Trophoblast cell (in vitro differentiated cells and primary cell): Measurements from ENCODE around the gene WNK4.

Experiments
- DNase-seq, 2 donors: peaks; one replicate each; pipeline ENCODE4 v3.0.0-alpha.2; 2016
- H2AFZ ChIP-seq: 2 replicates; pipeline ENCODE4 v1.6.1; 2013; ENCODE audit warnings: low read length, moderate library complexity, mild to moderate bottlenecking; ENCODE audit not compliant: insufficient read depth, poor library complexity
- H2AK5ac ChIP-seq: 2 replicates; pipeline ENCODE4 v1.6.1; 2013; ENCODE audit warnings: mild to moderate bottlenecking, low read length
- H2BK120ac ChIP-seq: 2 replicates; pipeline ENCODE4 v1.6.1; 2013; ENCODE audit warnings: low read length, mild to moderate bottlenecking, moderate library complexity; ENCODE audit not compliant: insufficient read depth, poor library complexity
- H2BK12ac ChIP-seq: 2 replicates; pipeline ENCODE4 v1.6.1; 2013; ENCODE audit warnings: mild to moderate bottlenecking, low read length, moderate library complexity
- H2BK5ac ChIP-seq: 2 replicates; pipeline ENCODE4 v1.6.1; 2013; ENCODE audit warnings: low read length, low read depth, moderate library complexity, mild to moderate bottlenecking; ENCODE audit not compliant: poor library complexity
- H3K14ac ChIP-seq: 2 replicates; pipeline ENCODE4 v1.6.1; 2013; ENCODE audit warnings: mild to moderate bottlenecking, low read length
- H3K18ac ChIP-seq: 2 replicates; pipeline ENCODE4 v1.6.1; 2013; ENCODE audit warnings: mild to moderate bottlenecking, low read length
- H3K23ac ChIP-seq: 2 replicates; pipeline ENCODE4 v1.6.1; 2013; ENCODE audit warnings: low read length
- H3K27ac ChIP-seq: 2 replicates; pipeline ENCODE4 v1.5.1; 2013; ENCODE audit warnings: low read depth, mild to moderate bottlenecking, inconsistent platforms, low read length, moderate library complexity
- H3K27me3 ChIP-seq: 2 replicates; pipeline ENCODE4 v1.6.1; 2013; ENCODE audit warnings: inconsistent platforms, mild to moderate bottlenecking, low read length, moderate library complexity; ENCODE audit not compliant: insufficient read depth
- H3K36me3 ChIP-seq, 2 experiments: 1 replicate in 1 of 2; 2 replicates in 1 of 2; pipeline ENCODE4 v1.6.1; 2013; ENCODE audit warnings: low read length in 2 of 2, mild to moderate bottlenecking in 2 of 2, moderate library complexity in 1 of 2; ENCODE audit not compliant: insufficient read depth in 2 of 2, control insufficient read depth in 1 of 2
- H3K4ac ChIP-seq: 2 replicates; pipeline ENCODE4 v1.6.1; 2013; ENCODE audit warnings: low read depth, mild to moderate bottlenecking, low read length, moderate library complexity
- H3K4me1 ChIP-seq, 2 experiments: 1 replicate in 1 of 2; 2 replicates in 1 of 2; pipeline ENCODE4 v1.6.1; 2013; ENCODE audit warnings: low read length in 2 of 2, mild to moderate bottlenecking in 2 of 2, moderate library complexity in 1 of 2; ENCODE audit not compliant: insufficient read depth in 2 of 2, control insufficient read depth in 1 of 2
- H3K4me2 ChIP-seq: 2 replicates; pipeline ENCODE4 v1.6.1; 2013; ENCODE audit warnings: inconsistent platforms, mild to moderate bottlenecking, low read length, moderate library complexity
- H3K4me3 ChIP-seq: 2 replicates; pipeline ENCODE4 v1.5.1; 2013; ENCODE audit warnings: mild to moderate bottlenecking, low read depth, low read length, inconsistent platforms
- H3K79me1 ChIP-seq: one replicate; pipeline ENCODE4 v1.6.1; 2013; ENCODE audit warnings: low read length
- H3K79me2 ChIP-seq: 2 replicates; pipeline ENCODE4 v1.6.1; 2013; ENCODE audit warnings: low read length, mild to moderate bottlenecking; ENCODE audit not compliant: control insufficient read depth, insufficient read depth, poor library complexity
- H3K9ac ChIP-seq: 2 replicates; pipeline ENCODE4 v1.6.1; 2013; ENCODE audit warnings: mild to moderate bottlenecking, low read length
- H3K9me3 ChIP-seq: 2 replicates; pipeline ENCODE4 v1.6.1; 2013; ENCODE audit warnings: low read depth, mild to moderate bottlenecking, control low read depth, inconsistent platforms, low read length; ENCODE audit not compliant: insufficient read depth
- H4K12ac ChIP-seq: 2 replicates; pipeline ENCODE4 v1.6.1; 2013; ENCODE audit warnings: low read depth, mild to moderate bottlenecking, low read length, moderate library complexity
- H4K8ac ChIP-seq: 2 replicates; pipeline ENCODE4 v1.6.1; 2013; ENCODE audit warnings: low read depth, mild to moderate bottlenecking, low read length, moderate library complexity
- H4K91ac ChIP-seq: one replicate; pipeline ENCODE4 v1.6.1; 2013; ENCODE audit warnings: low read depth, mild to moderate bottlenecking, low read length, moderate library complexity
- WGBS: extraction: QIAGEN DNeasy Blood & Tissue Kit; methylation state at CpG from one replicate; pipeline ENCODE4 v1.1.7; 2013; ENCODE audit warnings: missing lambda C conversion rate; ENCODE audit not compliant: insufficient read length, insufficient coverage; ENCODE audit errors: extremely low coverage; 5-methylcytosine and 5-hydroxymethylcytosine counted together

WNK4 gene

GRCh38 chr17:42803074-42803883 lies 22.9 kb downstream of the WNK4 start:
- no CpG with 5 or more reads among the region's 2 CpGs for WGBS
- Histone ChIP-seq H3K79me1 (peaks cover 2% of the 10 kb centered on the region), H3K36me3 (no peaks in the 10 kb centered on the region), H3K27ac (no peak overlapping the region), H4K12ac (no peak overlapping the region), H3K27me3 (no peaks in the 10 kb centered on the region), H2AK5ac (no peak overlapping the region), H3K4me3 (no peak overlapping the region), H2BK120ac (no peak overlapping the region), H2BK5ac (no peak overlapping the region), H4K8ac (no peak overlapping the region), H3K23ac (no peak overlapping the region), H3K9me3 (no peaks in the 10 kb centered on the region), H2BK12ac (no peak overlapping the region), H4K91ac (no peak overlapping the region), H2AFZ (no peak overlapping the region), H3K4me1 (peaks cover 0 to 3% of the 10 kb centered on the region in 2 experiments), H3K79me2 (peaks cover 2% of the 10 kb centered on the region), H3K4me2 (no peak overlapping the region), H3K18ac (no peak overlapping the region), H3K14ac (no peak overlapping the region), H3K9ac (no peak overlapping the region), H3K4ac (no peak overlapping the region)
- DNase-seq, result no peak

- no peak overlapping the region for H4K8ac ChIP-seq
- H2AFZ ChIP-seq, result no peak overlapping the region
Measured at GRCh38 chr17:42804918-42805367, 24.5 kb downstream of the WNK4 start.

GRCh38 chr17:42806249-42806648 lies 25.8 kb downstream of the WNK4 start:
- H2BK12ac ChIP-seq, result no peak overlapping the region
- H3K4ac ChIP-seq, result no peak overlapping the region
- no peak overlapping the region for H2BK120ac ChIP-seq
- peaks cover 4 to 9% of the 10 kb centered on the region in 2 experiments for H3K36me3 ChIP-seq
- H3K27me3 ChIP-seq, result no peaks in the 10 kb centered on the region
- no peak overlapping the region for H3K4me3 ChIP-seq
- H3K9ac ChIP-seq, result no peak overlapping the region
- H4K8ac ChIP-seq, result no peak overlapping the region
- no peak overlapping the region for H3K27ac ChIP-seq
- no peak overlapping the region for H3K23ac ChIP-seq
- no peaks in the 10 kb centered on the region for H3K9me3 ChIP-seq
- no CpG with 5 or more reads among the region's 1 CpG for whole genome bisulfite sequencing
- H4K91ac ChIP-seq, result no peak overlapping the region
- no peaks in the 10 kb centered on the region for H3K79me2 ChIP-seq
- no peak overlapping the region for H2AK5ac ChIP-seq
- no peak overlapping the region for H2AFZ ChIP-seq
- DNase-seq, result no peak
- H2BK5ac ChIP-seq, result no peak overlapping the region
- no peak overlapping the region for H3K18ac ChIP-seq
- H3K79me1 ChIP-seq, result no peaks in the 10 kb centered on the region
- H3K14ac ChIP-seq, result no peak overlapping the region
- no peaks in the 10 kb centered on the region for H3K4me1 ChIP-seq
- no peak overlapping the region for H3K4me2 ChIP-seq
- H4K12ac ChIP-seq, result no peak overlapping the region

More at GRCh38 chr17:42804918-42805367, 24.5 kb downstream of the WNK4 start:
- no peaks in the 10 kb centered on the region for H3K79me2 ChIP-seq
- DNase-seq, result peak in 1 of 2 donors; percentile 41
- no peaks in the 10 kb centered on the region for H3K4me1 ChIP-seq
- H3K9ac ChIP-seq, result no peak overlapping the region
- H2AK5ac ChIP-seq, result no peak overlapping the region
- peaks cover 2% of the 10 kb centered on the region in 2 experiments for H3K36me3 ChIP-seq
- no peaks in the 10 kb centered on the region for H3K27me3 ChIP-seq
- no peak overlapping the region for H2BK12ac ChIP-seq
- WGBS, result no CpG with 5 or more reads among the region's 1 CpG
- H3K4me2 ChIP-seq, result no peak overlapping the region
- no peak overlapping the region for H2BK5ac ChIP-seq
- no peak overlapping the region for H3K14ac ChIP-seq
- H3K79me1 ChIP-seq, result no peaks in the 10 kb centered on the region
- no peak overlapping the region for H2BK120ac ChIP-seq
- H4K91ac ChIP-seq, result no peak overlapping the region
- no peak overlapping the region for H3K4me3 ChIP-seq
- H3K9me3 ChIP-seq, result no peaks in the 10 kb centered on the region
- no peak overlapping the region for H3K18ac ChIP-seq
- H3K27ac ChIP-seq, result no peak overlapping the region
- no peak overlapping the region for H4K12ac ChIP-seq
- H3K4ac ChIP-seq, result no peak overlapping the region
- H3K23ac ChIP-seq, result no peak overlapping the region

- H3K18ac ChIP-seq, result no peak overlapping the region
- no peak overlapping the region for H3K14ac ChIP-seq
- no peak overlapping the region for H2AFZ ChIP-seq
- no peak overlapping the region for H4K8ac ChIP-seq
- no CpG with 5 or more reads among the region's 3 CpGs for WGBS
- no peak overlapping the region for H2BK5ac ChIP-seq
- H3K27me3 ChIP-seq, result no peaks in the 10 kb centered on the region
- H3K79me1 ChIP-seq, result no peaks in the 10 kb centered on the region
- H3K9ac ChIP-seq, result no peak overlapping the region
- H3K4me1 ChIP-seq, result no peaks in the 10 kb centered on the region
- H4K91ac ChIP-seq, result no peak overlapping the region
- H3K36me3 ChIP-seq, result peaks cover 12 to 15% of the 10 kb centered on the region in 2 experiments
- no peaks in the 10 kb centered on the region for H3K9me3 ChIP-seq
- no peak overlapping the region for H3K4me2 ChIP-seq
- H2BK12ac ChIP-seq, result no peak overlapping the region
- no peak overlapping the region for H2AK5ac ChIP-seq
- no peak overlapping the region for H3K4me3 ChIP-seq
- H3K79me2 ChIP-seq, result no peaks in the 10 kb centered on the region
- DNase-seq, result peak in 1 of 2 donors; percentile 12
- no peak overlapping the region for H2BK120ac ChIP-seq
- H4K12ac ChIP-seq, result no peak overlapping the region
- H3K27ac ChIP-seq, result no peak overlapping the region
- H3K4ac ChIP-seq, result no peak overlapping the region
- no peak overlapping the region for H3K23ac ChIP-seq
Measured at GRCh38 chr17:42809250-42809649, 28.8 kb downstream of the WNK4 start.
